HTERT RPE-1 (cell line): ENCODE measurements around the gene LMF1.
"Not testable (repeated sequence)": the region's sequence is repeated elsewhere in the genome, so short reads cannot be mapped to it uniquely, and the experiment has no call there.

Experiments
- in situ Hi-C: fragments of 300-500 bp; cut with MboI; formaldehyde crosslinking; loops from 4 replicates; pipeline ENCODE4 v1.14.3; 2020; ENCODE audit warnings: low sequenced_read_pairs

The LMF1 gene

DNA sequence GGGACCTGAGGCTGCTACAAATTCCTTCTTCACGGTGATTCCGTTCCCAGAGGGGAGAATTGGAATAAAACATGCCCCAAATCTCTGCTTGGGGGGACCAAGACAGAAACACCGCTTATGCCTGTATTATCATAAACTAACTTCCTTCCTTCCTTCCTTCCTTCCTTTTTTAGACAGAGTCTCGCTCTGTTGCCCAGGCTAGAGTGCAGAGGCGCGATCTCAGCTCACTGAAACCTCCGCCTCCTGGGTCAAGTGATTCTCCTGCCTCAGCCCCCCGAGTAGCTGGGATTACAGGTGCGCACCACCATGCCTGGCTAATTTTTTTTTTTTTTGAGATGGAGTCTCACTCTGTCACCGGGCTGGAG is 150.8 kb downstream of the LMF1 start:
- in situ Hi-C loops, result not testable (repeated sequence)

DNA sequence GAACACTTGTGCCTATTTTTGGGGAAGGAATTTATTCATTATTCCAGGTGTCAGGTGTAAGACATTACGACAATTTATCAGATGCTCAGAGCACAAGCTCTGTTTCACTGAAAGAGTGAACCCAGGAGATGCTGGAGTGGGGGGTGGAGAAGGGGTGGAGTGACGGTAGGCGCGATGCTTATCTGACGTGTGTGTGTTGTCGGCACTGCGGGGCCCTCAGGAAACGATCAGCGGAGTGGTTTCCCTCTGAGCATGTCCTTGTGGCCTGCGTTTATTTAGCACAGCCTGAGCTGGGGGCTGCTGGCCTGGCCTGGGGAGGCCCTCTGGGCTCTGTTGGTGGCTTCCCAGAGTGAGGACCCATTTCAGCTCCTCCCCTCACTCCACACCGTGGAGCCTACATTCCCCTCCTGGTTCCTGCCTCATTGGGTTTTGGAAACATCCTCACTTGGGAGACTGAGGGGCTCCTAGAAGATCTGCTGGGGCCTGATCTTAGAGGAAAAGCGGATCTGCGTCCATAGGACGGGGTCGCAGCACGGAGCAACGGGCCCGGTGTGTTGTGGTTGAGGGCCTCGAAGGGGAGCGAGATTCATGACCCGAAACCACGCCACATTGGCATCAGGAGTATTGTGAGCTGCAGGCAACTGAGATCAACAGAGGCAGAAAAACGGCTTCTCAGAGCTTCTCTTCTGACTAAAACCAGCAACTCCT is 151.3 kb downstream of the LMF1 start:
- in situ Hi-C loops, result no loop called here

DNA sequence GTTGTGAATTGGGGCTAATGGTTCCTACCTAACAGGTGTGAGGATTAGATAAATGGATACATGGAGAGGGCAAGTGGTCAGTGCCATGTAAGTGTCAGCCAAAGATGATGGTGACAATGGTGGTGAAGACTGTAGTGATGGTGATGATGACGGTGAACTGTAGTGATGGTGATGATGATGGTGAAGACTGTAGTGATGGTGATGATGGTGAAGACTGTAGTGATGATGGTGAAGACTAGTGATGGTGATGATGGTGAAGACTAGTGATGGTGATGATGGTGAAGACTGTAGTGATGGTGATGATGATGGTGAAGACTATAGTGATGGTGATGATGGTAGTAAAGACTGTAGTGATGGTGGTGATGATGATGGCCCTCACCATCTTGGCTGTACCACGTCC is 152.2 kb downstream of the LMF1 start:
- in situ Hi-C loops, result no loop called here

DNA sequence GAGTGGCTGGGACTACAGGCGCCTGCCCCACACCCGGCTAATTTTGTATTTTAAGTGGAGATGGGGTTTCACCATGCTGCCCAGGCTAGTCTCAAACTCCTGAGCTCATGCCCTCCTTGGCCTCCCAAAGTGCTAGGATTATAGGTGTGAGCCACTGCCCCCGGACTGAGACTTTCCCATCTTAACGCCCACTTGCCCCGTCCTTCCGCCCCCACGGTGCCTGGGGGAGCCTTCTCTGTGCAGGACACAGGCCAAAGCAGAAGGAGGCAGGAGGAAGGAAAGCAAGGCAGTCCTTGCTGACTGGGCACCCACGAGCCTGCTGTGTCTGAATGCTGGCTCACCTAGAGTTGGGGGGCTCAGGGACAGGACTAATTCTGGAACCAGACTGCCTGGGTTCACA is 152.7 kb downstream of the LMF1 start:
- in situ Hi-C loops, result no loop called here

DNA sequence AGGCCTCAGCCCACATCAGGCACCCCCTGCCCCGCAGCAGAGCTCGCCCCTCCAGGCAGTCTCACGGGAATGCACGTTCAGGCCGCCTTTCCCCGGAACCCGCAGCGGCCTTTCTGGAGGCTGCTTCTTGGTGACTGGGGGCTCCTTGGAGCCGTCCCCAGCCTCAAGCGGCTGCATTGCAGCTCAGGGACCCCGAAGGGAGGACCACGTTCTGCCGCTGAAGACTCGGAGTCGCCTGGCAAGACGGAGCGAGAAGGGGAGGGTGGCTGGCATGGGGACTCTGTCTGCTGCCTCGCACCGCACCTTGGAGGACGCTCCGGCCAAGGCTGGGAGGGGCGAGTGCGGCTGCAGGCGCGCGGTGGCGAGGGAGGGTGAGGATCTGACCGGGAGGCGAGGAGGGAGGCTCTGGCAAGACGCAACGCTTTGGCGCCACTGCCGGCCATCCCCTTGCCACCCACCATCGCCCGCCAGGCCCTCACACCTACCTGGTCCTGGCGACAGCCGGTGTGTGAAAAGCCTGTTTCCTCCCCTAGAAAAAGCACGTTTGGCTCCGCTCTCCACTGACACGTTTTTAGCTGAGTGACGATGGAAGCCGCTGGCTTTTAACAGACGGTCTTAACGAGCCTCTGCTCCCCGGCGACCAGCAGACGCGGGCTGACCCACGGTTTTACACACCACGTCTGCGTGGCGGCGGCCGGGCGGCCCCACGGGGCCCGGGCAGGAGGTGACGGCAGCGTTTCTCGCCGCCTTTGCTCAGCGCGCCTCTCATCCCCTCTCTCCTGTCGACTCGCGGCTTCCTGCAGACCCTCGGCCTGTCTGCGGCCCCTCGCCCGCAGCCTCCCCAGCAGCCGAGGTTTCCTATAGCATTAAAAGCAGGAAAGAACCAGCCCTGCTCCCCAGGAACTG is 153.5 kb downstream of the LMF1 start:
- in situ Hi-C loops, result no loop called here

DNA sequence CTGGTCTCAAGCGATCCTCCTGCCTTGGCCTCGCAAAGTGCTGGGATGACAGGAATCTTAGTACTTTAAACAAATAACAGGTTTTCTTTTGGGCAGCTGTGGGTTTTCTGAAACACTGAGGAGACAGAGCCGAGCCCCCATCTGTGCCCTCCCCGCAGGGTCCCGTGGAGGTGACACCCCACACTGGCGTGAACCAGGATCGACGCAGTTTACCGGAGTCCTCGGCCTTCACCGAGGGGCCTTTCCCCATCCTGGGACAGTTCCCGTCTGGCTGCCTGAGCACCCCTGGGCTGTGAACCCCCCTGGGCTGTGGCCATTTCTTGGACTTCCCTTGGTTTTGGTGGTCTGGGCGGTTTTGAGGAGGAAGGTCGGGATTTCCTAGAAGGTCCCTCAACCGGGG is 154.9 kb downstream of the LMF1 start:
- in situ Hi-C loops, result no loop called here

DNA sequence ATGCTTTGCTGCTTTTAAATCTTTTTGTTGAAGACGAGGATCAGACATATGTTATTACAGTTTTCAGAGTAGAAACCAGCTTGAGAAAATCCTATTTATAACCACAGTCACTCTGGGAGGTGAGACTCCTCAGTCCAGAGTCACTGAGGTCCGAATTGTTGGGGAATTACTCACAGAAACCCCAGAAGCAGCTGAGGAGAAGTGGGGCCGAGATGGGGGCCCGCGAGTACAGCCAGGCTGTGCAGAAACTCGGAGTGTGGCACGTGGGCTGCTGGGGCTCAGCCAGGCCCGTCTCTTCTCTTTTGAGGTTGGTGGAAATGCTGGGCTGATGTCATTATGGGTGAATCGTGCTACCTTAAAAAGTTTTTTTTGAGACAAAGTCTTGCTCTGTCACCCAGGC is 155.8 kb downstream of the LMF1 start:
- in situ Hi-C loops, result no loop called here

DNA sequence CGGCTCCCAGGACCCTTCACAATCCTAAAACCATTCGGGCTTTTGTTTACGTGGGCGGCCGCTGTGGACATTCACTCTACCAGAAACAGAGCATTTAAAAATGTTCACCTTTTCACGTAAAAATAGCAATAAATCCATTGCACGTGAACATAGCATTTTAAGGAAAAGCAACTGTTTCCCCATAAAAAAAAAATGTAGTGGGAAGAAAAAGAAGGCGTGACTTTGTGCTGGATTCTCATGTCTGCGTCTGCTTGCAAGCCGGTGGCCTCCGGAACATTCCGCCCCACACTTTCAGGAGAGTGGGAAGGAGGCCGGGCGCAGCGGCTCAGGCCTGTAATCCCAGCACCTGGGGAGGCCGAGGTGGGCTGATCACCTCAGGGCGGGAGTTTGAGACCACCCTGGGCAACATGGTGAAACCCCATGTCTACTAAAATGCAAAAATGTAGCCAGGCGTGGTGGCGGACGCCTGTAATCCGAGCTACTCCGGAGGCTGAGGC is 156.8 kb downstream of the LMF1 start:
- in situ Hi-C loops, result no loop called here

DNA sequence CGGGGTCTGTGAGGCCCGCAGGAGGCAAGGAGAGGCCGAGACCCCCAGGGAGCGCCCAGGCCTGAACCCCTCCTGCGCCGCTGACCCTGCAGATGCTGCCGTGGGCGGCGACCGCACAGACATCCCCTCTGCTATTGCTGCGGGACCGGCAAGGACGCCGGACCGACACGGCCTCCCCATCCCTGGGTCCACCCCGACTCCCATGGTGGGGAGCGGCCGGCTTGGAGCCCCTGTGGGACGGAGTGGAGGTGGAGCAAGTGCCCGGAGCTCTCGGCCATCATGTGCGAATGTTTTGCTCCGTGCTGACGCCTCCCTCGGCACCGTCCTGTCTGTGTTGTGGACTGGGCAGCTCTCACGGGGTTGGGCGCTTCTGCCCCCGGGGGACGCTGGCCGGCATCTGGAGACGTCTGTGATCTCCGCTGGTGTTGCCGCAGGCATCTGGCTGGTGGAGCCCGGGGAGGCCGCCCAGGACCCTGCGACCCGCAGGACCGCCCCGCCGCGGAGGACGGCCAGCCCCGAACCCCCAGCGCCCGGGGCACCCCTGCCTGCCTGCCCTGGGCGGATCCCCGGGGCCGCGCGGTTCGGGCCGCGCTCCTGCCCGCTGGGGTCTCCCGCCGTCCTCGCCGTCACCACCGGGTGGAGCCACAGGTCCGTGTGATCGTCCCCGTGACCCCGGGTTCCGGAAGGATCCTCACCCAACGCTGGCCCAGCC is 157.4 kb downstream of the LMF1 start:
- in situ Hi-C loops, result no loop called here

DNA sequence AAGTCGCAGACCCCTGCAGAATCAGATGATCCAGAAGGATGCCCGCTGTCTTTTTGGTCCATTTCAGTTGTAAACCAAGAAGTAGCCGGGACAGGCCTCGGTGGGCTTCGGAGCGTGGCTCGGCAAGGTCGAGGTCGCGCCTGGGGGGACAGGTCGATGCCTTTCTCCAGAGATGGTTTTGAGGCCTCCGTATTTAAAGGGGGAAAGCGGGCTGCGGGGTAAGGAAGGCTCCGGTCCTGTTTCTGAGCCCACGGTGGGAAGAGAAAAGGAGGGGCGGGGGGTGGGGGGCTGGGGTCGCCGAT is 162.7 kb downstream of the LMF1 start:
- in situ Hi-C loops, result no loop called here

DNA sequence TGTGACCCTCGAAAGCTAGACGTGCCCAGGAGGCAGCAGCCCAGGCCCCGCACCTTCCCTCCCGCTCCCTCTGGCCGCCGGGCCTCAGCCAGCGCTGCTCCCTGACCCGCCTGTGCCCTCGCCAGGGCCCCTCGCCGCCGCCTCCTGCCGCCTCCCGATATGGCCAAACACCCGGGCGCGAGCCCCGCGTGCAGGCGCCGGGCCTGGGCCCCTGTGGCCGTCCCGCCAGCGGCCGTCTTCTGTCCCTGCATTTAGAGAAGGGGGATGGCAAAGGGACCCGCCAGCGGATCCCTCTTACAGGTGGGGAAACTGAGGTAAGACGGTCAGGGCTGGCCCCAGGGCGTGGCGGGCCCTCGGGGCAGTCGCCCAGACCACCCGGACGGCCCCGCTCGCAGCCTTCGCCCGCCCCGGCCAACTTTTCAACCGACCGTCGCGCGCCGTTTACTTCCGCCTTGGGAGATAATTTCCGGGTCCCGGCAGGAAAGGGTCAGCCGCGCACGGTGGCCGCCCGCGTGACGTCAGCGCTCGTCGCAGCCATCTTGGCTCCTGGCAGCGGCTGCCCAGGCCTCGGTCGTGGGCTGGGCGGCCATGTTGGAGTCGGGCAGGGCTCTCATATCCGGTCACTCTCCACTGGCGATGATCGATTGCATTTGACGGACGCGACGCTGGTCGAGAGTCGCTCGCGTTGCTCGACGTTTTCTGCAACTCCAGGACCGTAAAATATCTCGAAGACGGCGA is 163.3 kb downstream of the LMF1 start:
- in situ Hi-C loops, result no loop called here

DNA sequence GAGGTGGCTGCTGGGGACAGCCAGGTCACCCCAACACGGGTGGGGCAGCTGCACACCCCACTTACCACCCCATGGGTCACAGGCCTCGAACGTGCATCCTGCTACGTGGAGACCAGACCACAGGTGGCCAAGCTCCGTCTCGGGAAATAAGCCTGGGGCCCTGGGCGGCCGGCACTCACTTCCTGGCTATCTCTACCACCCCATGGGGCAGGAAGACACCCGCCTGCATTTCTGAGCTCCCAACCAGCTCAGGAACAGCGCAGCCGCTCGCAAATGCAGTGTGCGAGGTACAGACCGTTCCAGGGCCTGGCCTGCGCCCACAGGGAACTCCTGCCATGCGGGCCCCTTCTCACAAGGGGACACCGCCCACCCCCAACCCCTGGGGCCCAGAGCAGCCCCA is 165.3 kb downstream of the LMF1 start:
- in situ Hi-C loops, result no loop called here

DNA sequence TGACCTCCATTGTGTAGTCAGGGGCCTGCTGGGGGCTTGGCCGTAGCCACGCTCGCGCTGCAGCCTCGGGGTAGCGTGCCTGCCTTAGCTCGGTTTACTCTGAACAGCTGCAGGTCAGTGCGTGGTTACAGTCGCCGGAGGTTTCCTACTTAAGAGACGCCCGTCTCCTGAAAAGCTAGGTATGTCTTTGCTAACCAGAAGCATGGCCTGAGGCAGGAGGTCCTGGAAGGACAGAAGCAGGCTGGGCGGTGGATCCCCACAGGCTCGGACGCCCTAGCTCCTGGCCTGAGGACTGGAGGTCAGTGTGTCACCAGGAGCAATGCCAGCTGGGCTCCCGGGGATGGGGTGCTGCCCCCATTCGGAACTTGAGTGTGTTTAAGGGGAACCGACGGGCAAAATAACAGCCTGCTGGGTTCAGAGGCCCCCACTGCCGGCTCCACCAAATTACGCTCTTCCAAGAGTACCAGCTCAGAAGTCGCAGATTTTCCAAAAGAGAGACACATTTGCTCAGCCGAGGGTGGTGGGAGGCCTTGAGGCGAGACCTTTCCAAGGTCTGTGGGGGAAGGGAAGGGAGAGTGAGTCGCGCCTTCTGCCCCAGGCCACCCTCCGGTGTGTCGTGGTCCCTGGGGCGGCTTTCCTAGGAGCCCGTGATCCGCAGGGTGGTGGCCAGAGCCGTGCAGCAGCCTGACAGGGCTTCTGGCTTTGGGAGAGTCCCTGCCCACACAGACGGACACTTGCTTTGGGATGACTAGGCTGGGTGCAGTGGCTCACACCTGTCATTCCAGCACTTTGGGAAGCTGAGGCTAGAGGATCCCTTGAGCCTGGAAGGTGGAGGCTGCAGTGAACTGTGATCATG is 166.4 kb downstream of the LMF1 start:
- in situ Hi-C loops, result no loop called here

DNA sequence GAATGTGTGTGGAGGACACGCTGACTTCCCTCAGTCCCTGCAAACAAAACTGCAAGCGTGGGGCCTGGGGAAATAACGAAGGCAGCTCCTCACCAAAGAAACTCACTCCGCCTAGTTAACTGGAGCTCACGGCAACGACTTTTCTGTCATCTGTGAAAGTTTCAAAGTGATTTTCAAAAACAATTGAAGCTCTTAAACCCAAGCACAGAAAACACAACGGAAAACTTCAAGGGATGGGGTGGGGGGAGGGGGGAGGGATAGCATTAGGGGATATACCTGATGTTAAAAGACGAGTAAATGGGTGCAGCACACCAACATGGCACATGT is 167.1 kb downstream of the LMF1 start:
- in situ Hi-C loops, result no loop called here
